Gastrocnemius medialis (tissue), 4 donors: ENCODE data around the gene VAV1.

Experiments used
- POLR2A ChIP-seq, 2 donors: fragments of 450-650 bp; IDR thresholded peaks; one replicate each; pipeline ENCODE4 v1.6.1; 2017; ENCODE audit warnings: antibody characterized with exemption in 2 of 2, mild to moderate bottlenecking in 2 of 2, moderate library complexity in 2 of 2
- TF ChIP-seq, protein P1 (sequence below), 5 experiments: fragments of 450-650 bp in 3 of 5; fragments of 200-600 bp in 2 of 5; sonication (generic) in 2 of 5; IDR thresholded peaks in 4 of 5; conservative IDR thresholded peaks in 1 of 5; 1 replicate in 4 of 5; 2 replicates in 1 of 5; pipeline ENCODE4 v1.5.1; 2016 to 2019; ENCODE audit warnings: antibody characterized with exemption in 5 of 5, mild to moderate bottlenecking in 3 of 5, moderate library complexity in 3 of 5

GRCh38 chr19:6818246-6818645 lies 45.7 kb downstream of the VAV1 start:
- TF ChIP-seq, protein P1, sequence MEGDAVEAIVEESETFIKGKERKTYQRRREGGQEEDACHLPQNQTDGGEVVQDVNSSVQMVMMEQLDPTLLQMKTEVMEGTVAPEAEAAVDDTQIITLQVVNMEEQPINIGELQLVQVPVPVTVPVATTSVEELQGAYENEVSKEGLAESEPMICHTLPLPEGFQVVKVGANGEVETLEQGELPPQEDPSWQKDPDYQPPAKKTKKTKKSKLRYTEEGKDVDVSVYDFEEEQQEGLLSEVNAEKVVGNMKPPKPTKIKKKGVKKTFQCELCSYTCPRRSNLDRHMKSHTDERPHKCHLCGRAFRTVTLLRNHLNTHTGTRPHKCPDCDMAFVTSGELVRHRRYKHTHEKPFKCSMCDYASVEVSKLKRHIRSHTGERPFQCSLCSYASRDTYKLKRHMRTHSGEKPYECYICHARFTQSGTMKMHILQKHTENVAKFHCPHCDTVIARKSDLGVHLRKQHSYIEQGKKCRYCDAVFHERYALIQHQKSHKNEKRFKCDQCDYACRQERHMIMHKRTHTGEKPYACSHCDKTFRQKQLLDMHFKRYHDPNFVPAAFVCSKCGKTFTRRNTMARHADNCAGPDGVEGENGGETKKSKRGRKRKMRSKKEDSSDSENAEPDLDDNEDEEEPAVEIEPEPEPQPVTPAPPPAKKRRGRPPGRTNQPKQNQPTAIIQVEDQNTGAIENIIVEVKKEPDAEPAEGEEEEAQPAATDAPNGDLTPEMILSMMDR (IDR thresholded peaks at IDR 0.05 in 4 of 5, conservative IDR thresholded peaks at IDR 0.05 in 1 of 5) = no peak
- no peak for TF ChIP-seq POLR2A (IDR thresholded peaks at IDR 0.05)
